Measurements from ENCODE around the gene PARVB.

Gene PARVB

GRCh38 chr22:44137415-44137814 is 113.3 kb downstream of the PARVB start:
- no peak for DNase-seq

- no peak for DNase-seq
These were observed 115.7 kb downstream of the PARVB start for GRCh38 chr22:44139773-44140172.

- DNase-seq, result no peak
These were observed 118.5 kb downstream of the PARVB start for GRCh38 chr22:44142421-44143104.

GRCh38 chr22:44143105-44143474 is 119.0 kb downstream of the PARVB start:
- DNase-seq, result no peak

GRCh38 chr22:44143579-44143978 is 119.5 kb downstream of the PARVB start:
- no peak for DNase-seq

- no peak for DNase-seq
These were observed 120.0 kb downstream of the PARVB start for GRCh38 chr22:44144046-44144569.

GRCh38 chr22:44145544-44145943 is 121.4 kb downstream of the PARVB start:
- no peak for DNase-seq

- no peak for DNase-seq
These were observed 122.2 kb downstream of the PARVB start for GRCh38 chr22:44146088-44146861.

- no peak for DNase-seq
These were observed 123.0 kb downstream of the PARVB start for GRCh38 chr22:44147008-44147645.

- no peak for DNase-seq
These were observed 123.9 kb downstream of the PARVB start for GRCh38 chr22:44147821-44148574.

GRCh38 chr22:44151676-44152075 is 127.6 kb downstream of the PARVB start:
- no peak for DNase-seq

GRCh38 chr22:44153710-44154109 is 129.6 kb downstream of the PARVB start:
- DNase-seq, result no peak

- DNase-seq, result no peak
These were observed 130.4 kb downstream of the PARVB start for GRCh38 chr22:44154436-44154942.

- DNase-seq, result no peak
These were observed 131.0 kb downstream of the PARVB start for GRCh38 chr22:44155115-44155514.

GRCh38 chr22:44157916-44158618 is 134.0 kb downstream of the PARVB start:
- no peak for DNase-seq

GRCh38 chr22:44158816-44159215 is 134.7 kb downstream of the PARVB start:
- DNase-seq, result no peak

- DNase-seq, result no peak
These were observed 135.1 kb downstream of the PARVB start for GRCh38 chr22:44159221-44159620.

- no peak for DNase-seq
These were observed 135.7 kb downstream of the PARVB start for GRCh38 chr22:44159811-44160210.

- no peak for DNase-seq
These were observed 136.3 kb downstream of the PARVB start for GRCh38 chr22:44160421-44160820.

GRCh38 chr22:44161673-44162072 is 137.6 kb downstream of the PARVB start:
- no peak for DNase-seq

GRCh38 chr22:44162960-44163359 is 138.9 kb downstream of the PARVB start:
- no peak for DNase-seq

- no peak for DNase-seq
These were observed 139.4 kb downstream of the PARVB start for GRCh38 chr22:44163536-44163935.
